ENCODE data around the gene MOV10. TPM values are rescaled to one million over a fixed set of nuclear protein-coding genes. Genes with fewer than 3 reads are reported as not detected.

The MOV10 gene
- total and polyA plus RNA-seq, 9 of the 15 experiments (the other 6 are each of a cell fraction or from before 2014, with no cell fraction given): 16.7 to 105 (median 49.5) TPM

DNA sequence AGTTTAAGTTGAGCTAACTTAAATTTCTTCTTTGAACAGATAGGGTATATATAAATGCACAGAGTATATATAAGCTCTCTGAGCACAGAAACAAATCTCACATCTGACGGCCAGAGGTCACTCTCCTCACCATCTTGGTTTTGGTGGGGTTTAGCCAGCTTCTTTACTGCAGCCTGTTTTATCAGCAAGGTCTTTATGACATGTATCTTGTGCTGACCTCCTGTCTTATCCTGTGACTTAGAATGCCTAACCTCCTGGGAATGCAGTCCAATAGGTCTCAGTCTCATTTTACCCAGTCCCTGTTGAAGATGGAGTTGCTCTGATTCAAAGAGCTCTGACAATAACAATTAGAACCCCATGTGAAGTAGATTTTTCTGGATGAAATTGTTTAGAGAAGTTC lies 1.6 kb upstream of the MOV10 start (continued):
- TF ChIP-seq, protein P1, sequence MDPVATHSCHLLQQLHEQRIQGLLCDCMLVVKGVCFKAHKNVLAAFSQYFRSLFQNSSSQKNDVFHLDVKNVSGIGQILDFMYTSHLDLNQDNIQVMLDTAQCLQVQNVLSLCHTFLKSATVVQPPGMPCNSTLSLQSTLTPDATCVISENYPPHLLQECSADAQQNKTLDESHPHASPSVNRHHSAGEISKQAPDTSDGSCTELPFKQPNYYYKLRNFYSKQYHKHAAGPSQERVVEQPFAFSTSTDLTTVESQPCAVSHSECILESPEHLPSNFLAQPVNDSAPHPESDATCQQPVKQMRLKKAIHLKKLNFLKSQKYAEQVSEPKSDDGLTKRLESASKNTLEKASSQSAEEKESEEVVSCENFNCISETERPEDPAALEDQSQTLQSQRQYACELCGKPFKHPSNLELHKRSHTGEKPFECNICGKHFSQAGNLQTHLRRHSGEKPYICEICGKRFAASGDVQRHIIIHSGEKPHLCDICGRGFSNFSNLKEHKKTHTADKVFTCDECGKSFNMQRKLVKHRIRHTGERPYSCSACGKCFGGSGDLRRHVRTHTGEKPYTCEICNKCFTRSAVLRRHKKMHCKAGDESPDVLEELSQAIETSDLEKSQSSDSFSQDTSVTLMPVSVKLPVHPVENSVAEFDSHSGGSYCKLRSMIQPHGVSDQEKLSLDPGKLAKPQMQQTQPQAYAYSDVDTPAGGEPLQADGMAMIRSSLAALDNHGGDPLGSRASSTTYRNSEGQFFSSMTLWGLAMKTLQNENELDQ (CRISPR knock-in tag; IDR thresholded peaks at IDR 0.05; ENCODE audit: borderline replicate concordance): no peak
- no peak for TF ChIP-seq MEF2A (IDR thresholded peaks at IDR 0.05; ENCODE audit: control insufficient read depth, low read depth, low read length)
- TF ChIP-seq ZNF354B (CRISPR knock-in tag; IDR thresholded peaks at IDR 0.05): no peak
- TF ChIP-seq ZNF263 (CRISPR knock-in tag; IDR thresholded peaks at IDR 0.05; ENCODE audit: borderline replicate concordance): peak; percentile 52; the same call in 1 of the 2 replicates
- TF ChIP-seq, protein P2, sequence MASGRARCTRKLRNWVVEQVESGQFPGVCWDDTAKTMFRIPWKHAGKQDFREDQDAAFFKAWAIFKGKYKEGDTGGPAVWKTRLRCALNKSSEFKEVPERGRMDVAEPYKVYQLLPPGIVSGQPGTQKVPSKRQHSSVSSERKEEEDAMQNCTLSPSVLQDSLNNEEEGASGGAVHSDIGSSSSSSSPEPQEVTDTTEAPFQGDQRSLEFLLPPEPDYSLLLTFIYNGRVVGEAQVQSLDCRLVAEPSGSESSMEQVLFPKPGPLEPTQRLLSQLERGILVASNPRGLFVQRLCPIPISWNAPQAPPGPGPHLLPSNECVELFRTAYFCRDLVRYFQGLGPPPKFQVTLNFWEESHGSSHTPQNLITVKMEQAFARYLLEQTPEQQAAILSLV (tag; IDR thresholded peaks at IDR 0.05): no peak
- TF ChIP-seq SMAD4 (CRISPR knock-in tag; conservative IDR thresholded peaks at IDR 0.05): 0 out of 2 replicates have a peak, but pooled peaks have one; percentile 25
- TF ChIP-seq, protein P3, sequence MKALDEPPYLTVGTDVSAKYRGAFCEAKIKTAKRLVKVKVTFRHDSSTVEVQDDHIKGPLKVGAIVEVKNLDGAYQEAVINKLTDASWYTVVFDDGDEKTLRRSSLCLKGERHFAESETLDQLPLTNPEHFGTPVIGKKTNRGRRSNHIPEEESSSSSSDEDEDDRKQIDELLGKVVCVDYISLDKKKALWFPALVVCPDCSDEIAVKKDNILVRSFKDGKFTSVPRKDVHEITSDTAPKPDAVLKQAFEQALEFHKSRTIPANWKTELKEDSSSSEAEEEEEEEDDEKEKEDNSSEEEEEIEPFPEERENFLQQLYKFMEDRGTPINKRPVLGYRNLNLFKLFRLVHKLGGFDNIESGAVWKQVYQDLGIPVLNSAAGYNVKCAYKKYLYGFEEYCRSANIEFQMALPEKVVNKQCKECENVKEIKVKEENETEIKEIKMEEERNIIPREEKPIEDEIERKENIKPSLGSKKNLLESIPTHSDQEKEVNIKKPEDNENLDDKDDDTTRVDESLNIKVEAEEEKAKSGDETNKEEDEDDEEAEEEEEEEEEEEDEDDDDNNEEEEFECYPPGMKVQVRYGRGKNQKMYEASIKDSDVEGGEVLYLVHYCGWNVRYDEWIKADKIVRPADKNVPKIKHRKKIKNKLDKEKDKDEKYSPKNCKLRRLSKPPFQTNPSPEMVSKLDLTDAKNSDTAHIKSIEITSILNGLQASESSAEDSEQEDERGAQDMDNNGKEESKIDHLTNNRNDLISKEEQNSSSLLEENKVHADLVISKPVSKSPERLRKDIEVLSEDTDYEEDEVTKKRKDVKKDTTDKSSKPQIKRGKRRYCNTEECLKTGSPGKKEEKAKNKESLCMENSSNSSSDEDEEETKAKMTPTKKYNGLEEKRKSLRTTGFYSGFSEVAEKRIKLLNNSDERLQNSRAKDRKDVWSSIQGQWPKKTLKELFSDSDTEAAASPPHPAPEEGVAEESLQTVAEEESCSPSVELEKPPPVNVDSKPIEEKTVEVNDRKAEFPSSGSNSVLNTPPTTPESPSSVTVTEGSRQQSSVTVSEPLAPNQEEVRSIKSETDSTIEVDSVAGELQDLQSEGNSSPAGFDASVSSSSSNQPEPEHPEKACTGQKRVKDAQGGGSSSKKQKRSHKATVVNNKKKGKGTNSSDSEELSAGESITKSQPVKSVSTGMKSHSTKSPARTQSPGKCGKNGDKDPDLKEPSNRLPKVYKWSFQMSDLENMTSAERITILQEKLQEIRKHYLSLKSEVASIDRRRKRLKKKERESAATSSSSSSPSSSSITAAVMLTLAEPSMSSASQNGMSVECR (CRISPR knock-in tag; IDR thresholded peaks at IDR 0.05): no peak
- TF ChIP-seq PTTG1 (tag; IDR thresholded peaks at IDR 0.05; ENCODE audit: low read depth): no peak
- TF ChIP-seq GATAD2B (IDR thresholded peaks at IDR 0.05; ENCODE audit: borderline replicate concordance): no peak
- TF ChIP-seq, protein P4, sequence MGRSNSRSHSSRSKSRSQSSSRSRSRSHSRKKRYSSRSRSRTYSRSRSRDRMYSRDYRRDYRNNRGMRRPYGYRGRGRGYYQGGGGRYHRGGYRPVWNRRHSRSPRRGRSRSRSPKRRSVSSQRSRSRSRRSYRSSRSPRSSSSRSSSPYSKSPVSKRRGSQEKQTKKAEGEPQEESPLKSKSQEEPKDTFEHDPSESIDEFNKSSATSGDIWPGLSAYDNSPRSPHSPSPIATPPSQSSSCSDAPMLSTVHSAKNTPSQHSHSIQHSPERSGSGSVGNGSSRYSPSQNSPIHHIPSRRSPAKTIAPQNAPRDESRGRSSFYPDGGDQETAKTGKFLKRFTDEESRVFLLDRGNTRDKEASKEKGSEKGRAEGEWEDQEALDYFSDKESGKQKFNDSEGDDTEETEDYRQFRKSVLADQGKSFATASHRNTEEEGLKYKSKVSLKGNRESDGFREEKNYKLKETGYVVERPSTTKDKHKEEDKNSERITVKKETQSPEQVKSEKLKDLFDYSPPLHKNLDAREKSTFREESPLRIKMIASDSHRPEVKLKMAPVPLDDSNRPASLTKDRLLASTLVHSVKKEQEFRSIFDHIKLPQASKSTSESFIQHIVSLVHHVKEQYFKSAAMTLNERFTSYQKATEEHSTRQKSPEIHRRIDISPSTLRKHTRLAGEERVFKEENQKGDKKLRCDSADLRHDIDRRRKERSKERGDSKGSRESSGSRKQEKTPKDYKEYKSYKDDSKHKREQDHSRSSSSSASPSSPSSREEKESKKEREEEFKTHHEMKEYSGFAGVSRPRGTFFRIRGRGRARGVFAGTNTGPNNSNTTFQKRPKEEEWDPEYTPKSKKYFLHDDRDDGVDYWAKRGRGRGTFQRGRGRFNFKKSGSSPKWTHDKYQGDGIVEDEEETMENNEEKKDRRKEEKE (IDR thresholded peaks at IDR 0.05; ENCODE audit: borderline replicate concordance in 1 of 2, control insufficient read depth in 1 of 2, low read depth in 2 of 2, low read length in 1 of 2): 0 out of 4 replicates have a peak, but pooled peaks of 1 of the 2 experiments have one; percentile 56
- TF ChIP-seq, protein P5, sequence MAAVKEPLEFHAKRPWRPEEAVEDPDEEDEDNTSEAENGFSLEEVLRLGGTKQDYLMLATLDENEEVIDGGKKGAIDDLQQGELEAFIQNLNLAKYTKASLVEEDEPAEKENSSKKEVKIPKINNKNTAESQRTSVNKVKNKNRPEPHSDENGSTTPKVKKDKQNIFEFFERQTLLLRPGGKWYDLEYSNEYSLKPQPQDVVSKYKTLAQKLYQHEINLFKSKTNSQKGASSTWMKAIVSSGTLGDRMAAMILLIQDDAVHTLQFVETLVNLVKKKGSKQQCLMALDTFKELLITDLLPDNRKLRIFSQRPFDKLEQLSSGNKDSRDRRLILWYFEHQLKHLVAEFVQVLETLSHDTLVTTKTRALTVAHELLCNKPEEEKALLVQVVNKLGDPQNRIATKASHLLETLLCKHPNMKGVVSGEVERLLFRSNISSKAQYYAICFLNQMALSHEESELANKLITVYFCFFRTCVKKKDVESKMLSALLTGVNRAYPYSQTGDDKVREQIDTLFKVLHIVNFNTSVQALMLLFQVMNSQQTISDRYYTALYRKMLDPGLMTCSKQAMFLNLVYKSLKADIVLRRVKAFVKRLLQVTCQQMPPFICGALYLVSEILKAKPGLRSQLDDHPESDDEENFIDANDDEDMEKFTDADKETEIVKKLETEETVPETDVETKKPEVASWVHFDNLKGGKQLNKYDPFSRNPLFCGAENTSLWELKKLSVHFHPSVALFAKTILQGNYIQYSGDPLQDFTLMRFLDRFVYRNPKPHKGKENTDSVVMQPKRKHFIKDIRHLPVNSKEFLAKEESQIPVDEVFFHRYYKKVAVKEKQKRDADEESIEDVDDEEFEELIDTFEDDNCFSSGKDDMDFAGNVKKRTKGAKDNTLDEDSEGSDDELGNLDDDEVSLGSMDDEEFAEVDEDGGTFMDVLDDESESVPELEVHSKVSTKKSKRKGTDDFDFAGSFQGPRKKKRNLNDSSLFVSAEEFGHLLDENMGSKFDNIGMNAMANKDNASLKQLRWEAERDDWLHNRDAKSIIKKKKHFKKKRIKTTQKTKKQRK (IDR thresholded peaks at IDR 0.05; ENCODE audit: borderline replicate concordance, low read depth, low read length): no peak
- TF ChIP-seq NFATC3 (IDR thresholded peaks at IDR 0.05): no peak
